Stimulated activated CD8-positive, alpha-beta memory T cell treated with anti-CD3 and anti-CD28 coated beads, Interleukin-2, amount 100 ng/mL, for 48 hours (primary cell): Measurements from ENCODE around the gene PPP2CA.
"Not testable (repeated sequence)": the region's sequence is repeated elsewhere in the genome, so short reads cannot be mapped to it uniquely, and the experiment has no call there.

ENCODE experiments used
- DNase-seq, 2 donors: peaks; one replicate each; pipeline ENCODE4 v3.0.0-alpha.2; 2020; ENCODE audit warnings: low read depth in 2 of 2

The PPP2CA gene

DNA sequence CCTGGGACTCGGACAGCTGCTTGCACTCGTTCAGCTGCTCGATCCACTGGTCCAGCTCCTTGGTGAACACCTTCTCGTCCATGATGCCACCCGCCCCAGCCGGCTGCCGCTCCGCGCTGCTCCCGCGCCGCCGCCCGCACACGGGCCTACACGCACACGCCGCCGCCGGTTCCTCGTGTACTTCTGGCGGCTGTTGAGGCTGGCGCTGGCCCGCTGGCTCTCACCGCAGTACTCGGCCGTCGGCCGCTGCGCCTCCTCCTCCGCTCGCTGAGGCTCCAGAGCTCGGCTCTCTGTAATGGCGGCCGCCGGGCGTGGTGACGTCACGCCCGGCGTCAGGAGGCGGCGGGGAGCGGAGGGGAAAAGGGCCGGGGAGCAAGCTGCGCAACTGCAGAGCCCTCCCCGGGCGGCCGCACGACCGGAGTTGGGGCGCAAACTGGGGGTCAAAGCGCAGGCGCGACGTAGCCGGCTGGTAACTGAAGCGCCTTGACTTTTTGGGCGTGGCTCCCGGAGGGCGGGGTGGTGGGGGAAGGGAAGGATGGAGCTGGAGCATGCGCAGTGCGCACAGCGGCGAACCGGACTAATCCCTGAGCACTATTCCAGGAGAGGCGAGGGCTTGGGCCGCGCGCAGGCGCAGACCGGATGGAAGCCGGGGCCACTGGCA, at the start of gene PPP2CA:
PPP2CA (minus strand) TSS at position 294 of the 661 bp plus-strand sequence; CDS start at position 82, 212 bp downstream.
- DNase-seq = peak; percentile 96 to 99

GRCh38 chr5:134273642-134274395, 47.9 kb upstream of the PPP2CA start:
- no peak for DNase-seq

- DNase-seq = no peak
Measured at GRCh38 chr5:134271059-134271458, 45.2 kb upstream of the PPP2CA start.

GRCh38 chr5:134268919-134269318, 43.0 kb upstream of the PPP2CA start:
- no peak for DNase-seq

GRCh38 chr5:134268019-134268601, 42.2 kb upstream of the PPP2CA start:
- no peak for DNase-seq

DNA sequence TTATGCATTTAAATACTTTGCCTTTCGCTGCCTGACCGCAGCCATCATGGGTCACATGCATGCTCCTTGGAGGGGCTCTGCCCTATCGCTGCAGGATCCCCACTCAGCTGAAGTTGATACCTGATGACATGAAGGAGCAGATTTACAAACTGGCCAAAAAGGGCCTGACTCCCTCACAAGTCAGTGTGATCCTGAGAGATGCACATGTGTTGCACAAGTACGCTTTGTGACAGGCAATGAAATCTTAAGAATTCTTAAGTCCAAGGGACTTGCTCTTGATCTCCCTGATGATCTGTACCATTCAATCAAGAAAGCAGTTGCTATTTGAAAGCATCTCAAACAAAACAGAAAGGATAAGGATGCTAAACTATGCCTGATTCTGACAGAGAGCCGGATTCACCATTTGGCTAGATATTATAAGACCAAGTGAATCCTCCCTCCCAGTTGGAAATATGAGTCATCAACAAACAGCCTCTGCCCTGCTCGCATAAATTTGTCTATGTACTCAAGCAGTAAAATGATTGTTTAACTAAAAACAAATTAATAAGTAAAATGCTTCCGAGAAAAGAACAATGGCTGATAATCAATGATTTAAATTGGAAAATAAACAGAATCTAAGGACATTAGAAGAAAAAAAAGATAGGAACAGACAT, 41.6 kb upstream of the PPP2CA start:
- no peak for DNase-seq

GRCh38 chr5:134263801-134264200, 37.9 kb upstream of the PPP2CA start:
- no peak for DNase-seq

- DNase-seq = not testable (repeated sequence)
Measured at GRCh38 chr5:134262629-134263028, 36.8 kb upstream of the PPP2CA start.

DNA sequence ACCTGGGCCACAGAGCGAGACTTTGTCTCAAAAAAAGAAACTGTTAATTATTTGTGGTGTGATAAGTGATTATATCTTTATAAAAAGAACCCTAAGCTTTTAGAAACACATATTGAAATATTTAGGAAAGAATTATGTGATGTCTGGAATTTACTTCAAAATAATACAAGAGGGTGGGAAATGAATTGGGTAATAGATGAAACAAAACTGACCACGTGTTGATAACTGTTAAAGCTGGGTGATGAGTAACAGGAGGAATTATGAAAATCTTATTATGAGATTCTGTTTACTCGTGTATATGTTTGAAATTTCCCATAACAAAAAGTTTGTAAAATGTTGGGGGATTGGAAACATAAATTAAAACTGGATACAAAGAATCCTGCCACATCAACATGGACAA, 33.0 kb upstream of the PPP2CA start:
- no peak for DNase-seq

- DNase-seq = no peak
Measured at GRCh38 chr5:134257176-134257575, 31.3 kb upstream of the PPP2CA start.

- DNase-seq = no peak
Measured at GRCh38 chr5:134255418-134256150, 29.7 kb upstream of the PPP2CA start.

DNA sequence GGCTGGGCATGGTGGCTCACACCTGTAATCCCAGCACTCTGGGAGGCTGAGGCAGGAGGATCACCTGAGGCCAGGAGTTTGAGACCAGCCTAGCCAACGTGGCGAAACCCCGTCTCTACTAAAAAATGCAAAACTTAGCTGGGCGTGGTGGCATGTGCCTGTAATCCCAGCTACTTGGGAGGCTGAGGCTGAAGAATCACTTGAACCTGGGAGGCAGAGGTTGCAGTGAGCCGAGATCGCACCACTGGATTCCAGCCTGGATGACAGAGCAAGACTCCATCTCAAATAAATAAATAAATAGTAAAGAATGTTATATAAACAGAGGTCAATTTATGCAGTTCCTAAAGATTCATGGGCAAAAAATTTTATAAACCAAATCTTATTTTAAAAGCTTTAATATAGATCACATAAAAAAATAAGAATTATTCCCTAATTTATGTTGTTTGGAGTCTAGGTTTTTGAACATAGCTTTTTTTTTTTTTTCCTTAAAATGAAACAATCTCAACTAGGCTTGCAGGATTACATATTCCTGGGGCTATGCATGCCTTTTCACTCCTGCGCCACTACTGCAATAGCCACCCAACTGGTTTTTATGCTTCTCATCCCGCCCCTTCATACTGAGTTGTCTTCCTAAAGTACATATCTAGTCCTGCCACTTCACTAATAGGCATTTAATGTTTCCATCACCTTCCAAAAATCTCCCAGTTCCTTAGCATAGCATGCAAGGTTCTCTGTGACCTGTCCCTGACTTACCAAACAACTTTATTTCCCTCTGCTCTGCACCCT, 27.7 kb upstream of the PPP2CA start:
- not testable (repeated sequence) for DNase-seq

- DNase-seq = no peak
Measured at GRCh38 chr5:134252671-134253070, 26.8 kb upstream of the PPP2CA start.

DNA sequence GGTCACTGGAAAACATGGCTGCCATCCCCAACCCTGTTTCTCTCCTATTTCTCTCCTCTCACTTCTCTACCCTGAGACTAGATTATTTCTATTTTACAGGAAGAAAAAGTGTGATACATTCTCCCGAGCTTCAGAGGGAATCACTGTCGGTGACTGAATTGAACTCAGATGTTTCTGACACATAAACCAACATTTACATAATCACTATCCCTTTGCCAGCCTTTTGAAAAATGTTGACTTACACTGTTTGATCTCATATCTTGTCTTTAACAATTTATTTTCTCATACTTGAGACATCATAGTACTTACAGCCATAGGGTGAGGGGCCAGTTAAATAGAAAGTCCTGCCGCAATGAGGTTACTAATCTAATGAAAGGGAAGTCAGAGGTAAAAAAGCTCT, 25.1 kb upstream of the PPP2CA start:
- DNase-seq = no peak

DNA sequence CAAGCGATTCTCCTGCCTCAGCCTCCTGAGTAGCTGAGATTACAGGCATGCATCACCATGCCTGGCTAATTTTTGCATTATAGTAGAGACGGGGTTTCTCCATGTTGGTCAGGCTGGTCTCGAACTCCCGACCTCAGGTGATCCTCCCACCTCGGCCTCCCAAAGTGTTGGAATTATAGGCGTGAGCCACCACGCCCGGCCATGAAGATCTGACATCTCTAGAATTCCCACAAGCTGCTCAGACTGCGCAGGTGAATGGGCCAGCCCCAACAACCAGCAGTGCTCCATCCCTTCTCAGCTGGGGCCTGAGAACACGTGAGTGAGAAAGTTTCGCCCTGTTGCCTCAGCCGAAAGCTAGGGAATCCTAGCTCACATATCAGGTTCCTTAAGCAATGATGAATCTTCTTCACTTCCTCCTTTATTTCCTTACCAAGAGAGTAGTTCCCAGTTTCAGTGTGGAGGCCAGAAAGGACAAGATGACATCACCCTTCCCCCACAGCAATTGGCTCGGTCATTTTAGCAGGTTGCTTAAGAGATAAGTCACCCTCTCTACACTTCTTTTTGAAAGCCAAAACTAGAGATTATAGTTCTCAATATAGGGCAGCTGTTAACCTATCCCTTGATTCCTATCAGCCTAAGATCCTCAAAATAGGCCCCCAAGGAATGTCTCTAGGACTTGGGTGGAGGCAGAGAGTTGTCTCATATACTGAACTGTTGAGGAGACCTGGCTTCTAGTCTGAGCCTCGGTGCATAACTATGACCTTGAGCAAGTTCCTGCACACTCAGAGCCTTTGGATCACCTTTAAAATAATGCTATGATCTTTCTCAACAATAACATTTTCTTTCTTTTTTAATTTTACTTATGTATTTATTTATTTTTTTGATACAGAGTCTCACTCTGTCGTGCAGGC, 23.9 kb upstream of the PPP2CA start:
- DNase-seq = no peak

- DNase-seq = no peak
Measured at GRCh38 chr5:134248256-134248655, 22.4 kb upstream of the PPP2CA start.

- no peak for DNase-seq
Measured at GRCh38 chr5:134247428-134248224, 21.8 kb upstream of the PPP2CA start.

DNA sequence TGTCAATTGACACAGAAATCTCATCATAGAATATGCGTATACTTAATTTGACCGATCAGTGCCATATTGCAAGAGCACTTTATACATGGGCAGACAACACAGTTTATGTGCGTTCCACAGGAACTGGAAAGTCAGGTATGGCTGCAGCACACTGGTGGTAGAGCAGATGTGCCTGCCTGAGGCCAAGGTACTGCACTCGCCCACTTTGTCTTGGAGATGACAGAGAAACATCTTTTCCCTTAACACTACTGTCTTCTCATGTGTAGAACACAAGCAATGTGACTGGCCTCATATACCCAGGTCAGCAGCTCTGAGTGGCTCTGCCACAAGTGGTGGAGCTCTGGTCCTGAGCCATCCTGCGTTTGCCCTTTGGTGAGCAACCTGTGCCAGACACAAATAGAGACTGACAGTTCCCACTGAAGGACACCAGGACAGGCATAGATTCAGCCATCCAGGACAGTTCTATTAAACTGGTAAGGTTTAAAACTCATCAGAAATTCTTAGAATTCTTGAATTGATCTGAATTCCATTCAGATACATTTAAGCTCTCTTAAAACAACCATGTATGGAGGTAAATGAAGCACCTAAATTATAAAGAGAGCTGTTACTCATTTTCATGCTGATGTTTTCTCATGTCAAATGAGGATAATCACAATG, 21.0 kb upstream of the PPP2CA start:
- DNase-seq = no peak

- DNase-seq = no peak
Measured at GRCh38 chr5:134245692-134246091, 19.8 kb upstream of the PPP2CA start.
